ENCODE data around the gene C5AR1. TPM values are rescaled to one million over a fixed set of nuclear protein-coding genes. Genes with fewer than 3 reads are reported as not detected.
A peak's percentile ranks its signal among the peaks of the same experiment; 100 is the strongest.
"Not testable (repeated sequence)": the region's sequence is repeated elsewhere in the genome, so short reads cannot be mapped to it uniquely, and the experiment has no call there.

Gene C5AR1
- total RNA-seq, 1 donor from 2014 or later = not detected

- DNase-seq = peak; percentile 79
Observed at GRCh38 chr19:47284324-47284899, 25.2 kb upstream of the C5AR1 start.

- DNase-seq = peak; percentile 89
Observed at GRCh38 chr19:47296036-47296435, 13.6 kb upstream of the C5AR1 start.

- DNase-seq = not testable (repeated sequence)
Observed at GRCh38 chr19:47300867-47301266, 8.8 kb upstream of the C5AR1 start.

- DNase-seq = no peak
Observed at GRCh38 chr19:47302249-47302648, 7.4 kb upstream of the C5AR1 start.

GRCh38 chr19:47303966-47304365, 5.7 kb upstream of the C5AR1 start:
- no peak for DNase-seq

- DNase-seq = peak; percentile 74
Observed at GRCh38 chr19:47305309-47305751, 4.3 kb upstream of the C5AR1 start.

DNA sequence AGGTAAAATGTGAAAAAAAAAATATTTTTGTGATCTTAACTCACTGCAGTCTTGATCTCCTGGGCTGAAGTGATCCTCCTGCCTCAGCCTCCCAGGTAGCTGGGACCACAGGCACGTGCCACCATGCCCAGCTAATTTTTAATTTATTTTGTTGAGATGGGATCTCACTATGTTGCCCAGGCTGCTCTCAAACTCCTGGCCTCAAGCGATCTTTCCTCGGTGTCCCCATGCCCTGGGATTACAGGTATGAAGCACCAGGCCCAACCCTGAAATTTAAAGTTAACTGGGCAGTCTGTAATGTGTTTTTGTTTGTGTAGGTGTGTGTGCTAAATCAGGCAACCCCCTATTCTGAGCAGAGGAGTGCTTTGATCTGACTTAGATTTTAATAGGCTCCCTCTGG, 3.4 kb upstream of the C5AR1 start:
- DNase-seq = no peak

DNA sequence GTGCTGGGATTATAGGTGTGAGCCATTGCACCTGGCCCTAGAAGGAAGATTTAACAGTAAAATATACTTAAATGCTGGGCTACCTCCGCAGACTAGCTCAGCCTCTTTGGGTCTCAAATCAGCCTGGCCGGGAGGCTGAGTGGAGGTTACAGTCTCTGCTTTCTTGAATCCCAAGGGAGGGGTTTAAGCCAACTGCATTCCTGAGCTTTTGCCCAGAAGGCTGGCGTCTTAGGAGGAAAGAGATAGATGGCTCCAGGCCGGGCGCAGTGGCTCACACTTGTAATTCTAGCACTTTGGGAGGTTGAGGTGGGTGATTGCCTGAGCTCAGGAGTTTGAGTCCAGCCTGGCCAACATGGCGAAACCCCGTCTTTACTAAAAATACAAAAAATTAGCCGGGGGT, 623 bp upstream of the C5AR1 start:
- no peak for DNase-seq

DNA sequence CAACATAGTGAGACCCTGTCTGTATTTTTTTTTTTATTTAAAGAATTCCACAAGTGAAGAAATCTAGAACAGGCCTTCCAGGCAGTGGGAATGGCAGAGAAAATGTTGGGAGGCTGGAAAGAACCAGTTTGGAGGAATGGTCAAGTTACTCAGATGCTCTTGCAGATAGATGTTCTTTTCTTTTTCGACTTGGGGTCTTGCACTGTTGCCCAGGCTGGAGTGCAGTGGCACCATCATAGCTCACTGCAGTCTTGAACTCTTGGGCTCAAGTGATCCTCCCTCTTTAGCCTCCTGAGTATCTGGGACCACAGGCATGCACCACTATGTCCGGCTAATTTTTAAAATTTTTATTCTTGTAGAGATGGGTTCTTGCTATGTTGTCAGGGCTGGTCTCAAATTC, 662 bp downstream of the C5AR1 start:
- DNase-seq = no peak

GRCh38 chr19:47310819-47311218, 1.2 kb downstream of the C5AR1 start:
- no peak for DNase-seq

- DNase-seq = no peak
Observed at GRCh38 chr19:47312366-47313006, 2.8 kb downstream of the C5AR1 start.

DNA sequence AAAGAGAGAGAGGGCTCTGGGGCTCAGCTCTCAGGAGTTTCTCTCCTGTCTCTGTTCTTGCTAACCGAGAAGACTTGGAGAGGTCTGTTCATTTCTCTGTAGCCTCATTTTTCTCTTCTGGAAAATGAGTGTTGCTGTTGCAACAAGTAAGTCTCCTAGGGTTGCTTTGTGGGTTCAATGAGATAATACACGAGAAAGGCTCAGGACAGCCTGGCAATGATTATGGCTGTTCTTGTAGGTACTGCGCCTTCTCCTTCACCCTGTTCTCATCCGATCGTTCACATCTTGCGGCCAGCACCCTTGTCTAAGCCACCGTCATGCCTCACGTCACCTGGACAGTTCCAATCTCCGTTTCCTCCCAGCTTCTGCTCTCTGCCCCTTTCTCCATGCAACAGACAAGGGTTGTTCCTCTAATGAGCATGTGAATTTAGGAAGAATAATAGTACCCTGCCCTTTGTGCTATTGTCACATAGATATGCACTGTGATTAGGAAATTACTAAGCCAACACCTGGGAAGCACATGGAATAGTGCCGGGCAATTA, 4.2 kb downstream of the C5AR1 start:
- DNase-seq = no peak

- DNase-seq = peak; percentile 53
Observed at GRCh38 chr19:47315125-47315821, 5.6 kb downstream of the C5AR1 start.

GRCh38 chr19:47316513-47316912, 6.9 kb downstream of the C5AR1 start:
- DNase-seq = no peak

DNA sequence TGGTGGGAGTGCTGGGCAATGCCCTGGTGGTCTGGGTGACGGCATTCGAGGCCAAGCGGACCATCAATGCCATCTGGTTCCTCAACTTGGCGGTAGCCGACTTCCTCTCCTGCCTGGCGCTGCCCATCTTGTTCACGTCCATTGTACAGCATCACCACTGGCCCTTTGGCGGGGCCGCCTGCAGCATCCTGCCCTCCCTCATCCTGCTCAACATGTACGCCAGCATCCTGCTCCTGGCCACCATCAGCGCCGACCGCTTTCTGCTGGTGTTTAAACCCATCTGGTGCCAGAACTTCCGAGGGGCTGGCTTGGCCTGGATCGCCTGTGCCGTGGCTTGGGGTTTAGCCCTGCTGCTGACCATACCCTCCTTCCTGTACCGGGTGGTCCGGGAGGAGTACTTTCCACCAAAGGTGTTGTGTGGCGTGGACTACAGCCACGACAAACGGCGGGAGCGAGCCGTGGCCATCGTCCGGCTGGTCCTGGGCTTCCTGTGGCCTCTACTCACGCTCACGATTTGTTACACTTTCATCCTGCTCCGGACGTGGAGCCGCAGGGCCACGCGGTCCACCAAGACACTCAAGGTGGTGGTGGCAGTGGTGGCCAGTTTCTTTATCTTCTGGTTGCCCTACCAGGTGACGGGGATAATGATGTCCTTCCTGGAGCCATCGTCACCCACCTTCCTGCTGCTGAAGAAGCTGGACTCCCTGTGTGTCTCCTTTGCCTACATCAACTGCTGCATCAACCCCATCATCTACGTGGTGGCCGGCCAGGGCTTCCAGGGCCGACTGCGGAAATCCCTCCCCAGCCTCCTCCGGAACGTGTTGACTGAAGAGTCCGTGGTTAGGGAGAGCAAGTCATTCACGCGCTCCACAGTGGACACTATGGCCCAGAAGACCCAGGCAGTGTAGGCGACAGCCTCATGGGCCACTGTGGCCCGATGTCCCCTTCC, 10.5 kb downstream of the C5AR1 start:
- no peak for DNase-seq

GRCh38 chr19:47321630-47322029, 12.0 kb downstream of the C5AR1 start:
- DNase-seq = no peak

DNA sequence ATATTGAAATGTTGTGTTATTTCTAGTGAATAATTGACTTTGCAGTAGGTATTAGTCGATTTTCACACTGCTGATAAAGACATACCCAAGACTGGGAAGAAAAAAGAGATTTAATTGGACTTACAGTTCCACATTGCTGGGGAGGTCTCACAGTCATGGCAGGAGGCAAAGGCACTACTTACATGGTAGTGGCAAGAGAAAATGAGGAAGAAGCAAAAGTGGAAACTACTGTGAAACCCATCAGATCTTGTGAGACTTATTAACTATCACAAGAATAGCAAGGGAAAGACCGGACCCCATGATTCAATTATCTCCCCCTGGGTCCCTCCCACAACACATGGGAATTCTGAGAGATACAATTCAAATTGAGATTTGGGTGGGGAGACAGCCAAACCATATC, 12.4 kb downstream of the C5AR1 start:
- no peak for DNase-seq

- no peak for DNase-seq
Observed at GRCh38 chr19:47323409-47323808, 13.7 kb downstream of the C5AR1 start.

DNA sequence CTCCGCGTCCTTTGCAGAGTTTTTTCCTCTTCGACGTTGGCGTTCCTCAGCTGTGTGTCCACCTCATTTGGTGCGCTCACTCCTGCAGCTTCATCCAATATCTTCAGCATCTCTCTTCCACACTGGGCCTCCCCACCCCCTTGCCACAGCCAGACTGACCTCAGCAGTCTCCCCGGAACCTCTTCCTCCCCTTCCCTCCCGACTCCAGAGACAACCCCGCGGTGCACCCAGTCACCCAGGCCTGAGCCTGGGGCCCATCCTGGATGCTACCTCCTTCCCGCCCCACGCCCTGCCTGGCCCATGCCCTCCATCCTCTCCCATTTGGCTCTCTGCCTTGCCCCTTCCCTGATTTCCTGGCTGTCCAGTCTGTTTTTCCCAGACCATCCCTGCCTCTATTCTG, 14.2 kb downstream of the C5AR1 start:
- DNase-seq = no peak

DNA sequence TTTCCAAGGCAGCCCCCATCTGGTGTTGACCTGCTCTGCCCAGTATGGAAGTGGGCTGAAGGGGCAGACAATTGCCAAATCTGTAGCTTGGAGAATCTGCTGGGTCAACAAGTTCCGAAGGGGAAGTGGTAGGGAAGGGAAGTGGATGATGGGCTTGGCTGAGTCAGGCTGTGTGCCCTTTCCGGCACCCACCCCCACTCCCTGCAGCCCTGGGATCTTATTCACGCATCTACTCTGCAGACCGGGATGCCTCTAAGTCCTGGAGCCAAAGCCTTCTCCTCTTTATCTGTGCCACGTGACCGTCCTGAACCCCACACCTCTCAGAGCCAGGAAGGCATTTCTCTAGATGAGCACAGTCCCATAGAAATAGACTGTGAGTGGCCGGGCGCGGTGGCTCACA, 14.8 kb downstream of the C5AR1 start:
- DNase-seq = peak; percentile 40

- peak; percentile 49 for DNase-seq
Observed at GRCh38 chr19:47330466-47330869, 20.8 kb downstream of the C5AR1 start.

DNA sequence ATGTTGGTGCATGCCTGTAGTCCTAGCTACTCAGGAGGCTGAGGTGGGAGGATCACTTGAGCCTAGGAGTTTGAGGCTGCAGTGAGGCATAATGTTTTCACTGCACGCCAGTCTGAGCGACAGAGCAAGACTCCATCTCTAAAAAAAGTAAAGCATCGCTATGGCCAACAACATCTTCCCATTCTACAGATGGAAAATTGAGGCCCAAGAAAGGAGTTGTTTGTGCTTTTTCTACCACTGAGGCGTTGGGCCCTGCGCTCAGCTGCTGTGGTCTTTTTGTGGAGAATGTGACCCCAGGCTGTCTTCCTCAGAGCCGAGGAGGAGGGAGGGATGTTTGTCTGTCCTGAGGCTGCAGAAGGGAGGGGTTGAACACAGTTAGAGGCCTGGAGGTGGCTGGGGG, 21.8 kb downstream of the C5AR1 start:
- no peak for DNase-seq

Measured in dermis blood vessel endothelial cell (primary cell).